CD4-positive, alpha-beta T cell treated with Interleukin-21 for 1 hour (primary cell): ENCODE results near the gene GALNT15.

ENCODE experiments used
- DNase-seq: peaks from one replicate; pipeline ENCODE4 v3.0.0-alpha.2; 2020

Gene GALNT15

GRCh38 chr3:16171009-16171408 is 3.5 kb upstream of the GALNT15 start:
- DNase-seq, result no peak

GRCh38 chr3:16171825-16172224 is 2.7 kb upstream of the GALNT15 start:
- no peak for DNase-seq

DNA sequence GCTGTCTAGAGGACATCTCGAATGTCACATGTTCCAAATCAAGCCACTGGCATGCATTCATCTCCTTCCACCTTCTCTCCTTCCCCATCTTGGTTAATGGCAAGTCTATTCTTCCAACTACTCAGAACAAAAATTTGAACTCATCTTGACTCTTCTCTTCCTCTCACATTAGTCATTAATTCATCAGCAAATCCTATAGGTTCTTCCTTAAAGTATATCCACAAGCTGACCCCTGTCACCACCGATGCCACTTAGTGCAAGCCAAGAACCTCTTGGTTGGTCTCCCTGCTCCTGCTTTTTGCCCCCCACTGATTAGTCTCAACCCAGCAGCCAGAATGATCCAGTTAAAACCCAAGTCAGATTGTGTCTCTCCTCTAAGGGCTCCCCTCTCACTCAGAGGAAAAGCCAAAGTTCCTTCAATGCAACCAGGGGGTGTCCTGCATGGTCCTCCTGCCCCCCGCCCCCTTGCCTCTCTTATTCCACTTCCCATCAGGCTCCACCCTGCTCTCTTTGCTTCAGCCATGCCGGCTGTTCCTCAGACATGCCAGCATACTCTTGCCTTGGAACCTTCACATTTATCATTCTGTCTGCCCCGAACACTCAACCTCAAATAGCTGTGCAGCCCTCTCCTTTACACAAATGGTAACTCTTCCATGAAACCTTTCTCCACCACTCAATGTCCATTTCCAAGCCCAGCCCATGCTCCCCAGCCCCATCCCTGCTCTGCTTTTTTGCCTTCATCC is 1.0 kb upstream of the GALNT15 start:
- no peak for DNase-seq

- DNase-seq, result no peak
Observed at GRCh38 chr3:16174026-16174355, 489 bp upstream of the GALNT15 start.

DNA sequence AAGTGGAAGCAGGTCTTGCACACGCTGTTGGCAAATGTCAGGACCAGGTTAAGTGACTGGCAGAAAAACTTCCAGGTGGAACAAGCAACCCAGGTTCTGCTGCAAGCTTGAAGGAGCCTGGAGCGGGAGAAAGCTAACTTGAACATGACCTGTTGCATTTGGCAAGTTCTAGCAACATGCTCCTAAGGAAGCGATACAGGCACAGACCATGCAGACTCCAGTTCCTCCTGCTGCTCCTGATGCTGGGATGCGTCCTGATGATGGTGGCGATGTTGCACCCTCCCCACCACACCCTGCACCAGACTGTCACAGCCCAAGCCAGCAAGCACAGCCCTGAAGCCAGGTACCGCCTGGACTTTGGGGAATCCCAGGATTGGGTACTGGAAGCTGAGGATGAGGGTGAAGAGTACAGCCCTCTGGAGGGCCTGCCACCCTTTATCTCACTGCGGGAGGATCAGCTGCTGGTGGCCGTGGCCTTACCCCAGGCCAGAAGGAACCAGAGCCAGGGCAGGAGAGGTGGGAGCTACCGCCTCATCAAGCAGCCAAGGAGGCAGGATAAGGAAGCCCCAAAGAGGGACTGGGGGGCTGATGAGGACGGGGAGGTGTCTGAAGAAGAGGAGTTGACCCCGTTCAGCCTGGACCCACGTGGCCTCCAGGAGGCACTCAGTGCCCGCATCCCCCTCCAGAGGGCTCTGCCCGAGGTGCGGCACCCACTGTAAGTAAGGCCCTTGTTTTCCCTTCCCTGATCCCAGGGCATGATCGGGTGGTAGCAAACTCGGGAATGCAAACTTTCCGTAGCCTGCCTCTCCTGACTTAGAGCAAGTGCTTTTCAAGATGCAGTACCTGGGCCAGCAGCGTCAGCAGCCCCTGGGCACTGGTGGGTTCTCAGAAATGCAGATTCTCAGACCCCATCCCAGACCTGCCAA is 759 bp downstream of the GALNT15 start:
- no peak for DNase-seq

- DNase-seq, result no peak
Observed at GRCh38 chr3:16176391-16177030, 2.0 kb downstream of the GALNT15 start.

DNA sequence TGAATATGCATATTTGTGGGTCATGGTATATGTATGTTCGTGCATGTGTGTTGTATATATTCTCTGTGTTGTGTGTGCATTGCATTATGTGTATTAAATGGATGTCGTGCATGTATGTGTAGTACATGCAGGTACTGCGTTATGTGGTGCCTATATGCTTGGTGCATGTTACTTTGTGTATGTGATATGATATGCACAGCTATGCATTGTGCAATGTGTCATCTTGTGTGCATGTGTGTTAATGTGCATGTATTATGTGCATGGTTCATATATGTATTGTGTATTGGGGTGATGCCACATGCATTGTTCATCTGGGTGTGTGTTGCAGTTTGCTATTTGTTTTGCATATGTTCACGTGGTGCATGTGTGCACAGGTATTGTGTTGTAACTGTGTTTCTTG is 2.9 kb downstream of the GALNT15 start:
- DNase-seq, result no peak

DNA sequence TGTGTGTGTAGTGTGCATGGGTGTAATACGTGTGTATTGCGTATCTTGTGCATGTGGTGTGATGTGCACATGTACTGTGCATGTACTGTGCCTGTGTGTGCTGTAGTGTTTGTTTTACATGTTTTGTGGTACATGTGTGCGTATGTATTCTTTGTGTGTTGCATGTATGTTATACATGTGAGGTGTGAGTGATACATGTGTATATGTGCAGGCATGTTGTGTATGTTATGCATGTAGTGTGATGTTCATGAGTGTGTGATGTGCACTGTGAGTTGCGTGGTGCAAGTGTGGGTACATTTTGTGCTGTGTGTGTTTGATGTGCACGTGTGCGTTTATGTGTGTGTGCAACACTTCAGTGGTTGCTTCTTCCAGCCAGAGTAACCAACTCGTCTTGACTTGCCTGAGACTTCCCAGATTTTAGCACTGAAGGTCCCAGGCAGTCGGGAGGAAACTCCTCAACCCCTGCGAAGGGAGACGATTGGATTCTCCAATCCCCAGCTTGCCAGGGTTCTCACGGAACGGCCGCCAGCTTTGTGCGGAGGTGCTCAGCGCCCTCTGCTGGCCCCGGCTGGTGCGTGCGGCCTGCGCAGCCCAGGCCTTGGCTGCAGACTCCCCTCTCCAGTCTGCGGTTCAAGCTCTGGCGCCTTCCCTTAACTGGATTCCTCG is 3.6 kb downstream of the GALNT15 start:
- peak; percentile 46 for DNase-seq

DNA sequence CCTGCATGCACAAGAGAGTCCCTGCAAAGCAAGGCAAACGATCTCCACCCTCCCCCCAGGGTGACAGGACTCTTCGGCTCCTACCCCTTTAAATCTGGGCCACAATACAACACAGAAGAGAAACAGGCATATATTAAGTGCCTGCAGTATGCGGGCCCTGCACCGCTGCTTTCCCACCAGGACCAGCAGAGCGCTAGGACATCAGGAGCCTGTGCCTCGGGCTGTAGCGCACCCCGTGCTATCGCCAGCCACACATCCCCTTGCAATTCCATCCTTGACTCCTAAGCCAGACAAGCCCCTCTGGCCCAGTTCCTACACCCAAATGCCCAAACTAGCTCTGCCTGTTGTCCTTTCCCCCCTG is 4.1 kb downstream of the GALNT15 start:
- no peak for DNase-seq

DNA sequence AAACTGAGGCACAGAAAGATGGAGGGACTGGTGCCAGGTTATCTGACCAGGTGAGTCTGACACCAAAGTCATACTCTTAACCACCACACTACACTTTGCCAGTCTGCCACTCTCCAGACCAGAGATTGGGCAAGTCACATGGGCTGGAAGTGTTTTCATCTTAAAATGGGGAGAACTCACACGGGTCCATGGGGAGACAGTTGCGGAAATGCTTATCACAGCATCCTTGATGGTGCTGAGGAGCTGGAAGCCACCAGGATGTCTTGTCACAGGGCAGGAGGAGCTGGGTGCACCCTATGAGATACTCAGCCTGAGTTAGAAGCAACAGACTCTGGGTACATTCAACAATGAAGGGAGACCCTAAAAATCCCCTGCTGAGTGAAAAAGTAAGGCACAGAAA is 4.8 kb downstream of the GALNT15 start:
- no peak for DNase-seq

DNA sequence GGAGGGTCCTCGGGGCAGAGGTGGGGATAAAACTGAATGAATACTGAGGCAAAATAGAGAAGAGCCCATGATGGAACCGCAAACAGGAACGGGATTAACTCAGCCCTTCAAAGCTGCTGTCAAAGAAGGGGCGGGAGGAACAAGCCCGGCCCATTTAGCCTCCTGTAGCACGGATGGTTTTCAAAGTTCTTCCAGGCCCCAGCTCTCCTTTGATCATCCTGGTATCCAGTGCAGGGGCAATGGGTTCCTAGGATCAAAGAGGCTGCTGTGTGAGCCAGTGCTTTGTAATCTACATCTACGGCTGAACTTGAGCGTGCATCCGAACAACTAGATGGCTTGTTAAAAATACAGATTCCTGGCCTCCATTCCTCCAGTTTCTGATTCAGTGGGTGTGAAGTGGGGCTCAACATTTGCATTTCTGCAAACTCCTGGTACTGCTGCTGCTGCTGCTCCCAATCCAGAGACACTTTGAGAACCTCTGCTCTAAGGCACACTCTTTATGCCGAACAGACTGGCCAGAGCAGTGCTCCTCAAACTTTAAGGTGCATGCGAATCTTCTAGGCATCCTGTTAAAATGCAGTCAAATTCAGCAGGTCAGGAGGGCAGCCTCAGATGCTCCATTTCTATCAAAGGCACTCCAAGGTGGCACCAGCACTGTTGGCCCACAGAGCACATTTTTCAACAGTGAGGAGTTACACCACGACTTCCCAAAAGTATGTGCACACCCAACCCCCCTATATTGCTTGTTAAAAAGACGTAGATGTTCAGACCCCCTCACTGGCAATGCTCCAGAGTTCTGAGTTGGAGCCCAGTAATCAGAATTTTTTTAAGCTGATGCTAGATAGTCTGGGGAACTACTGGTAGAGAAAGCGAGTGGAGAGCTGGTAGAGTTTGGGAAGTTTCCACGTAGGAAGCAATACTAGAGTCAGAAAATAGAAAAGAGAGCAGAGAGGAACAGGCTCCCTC is 5.6 kb downstream of the GALNT15 start:
- DNase-seq, result no peak

- DNase-seq, result no peak
Observed at GRCh38 chr3:16180737-16181134, 6.3 kb downstream of the GALNT15 start.

GRCh38 chr3:16181361-16181760 is 6.9 kb downstream of the GALNT15 start:
- no peak for DNase-seq

GRCh38 chr3:16182183-16182582 is 7.7 kb downstream of the GALNT15 start:
- no peak for DNase-seq

GRCh38 chr3:16182612-16183011 is 8.1 kb downstream of the GALNT15 start:
- no peak for DNase-seq

GRCh38 chr3:16183082-16183481 is 8.6 kb downstream of the GALNT15 start:
- no peak for DNase-seq

GRCh38 chr3:16183601-16184270 is 9.3 kb downstream of the GALNT15 start:
- DNase-seq, result no peak

- DNase-seq, result no peak
Observed at GRCh38 chr3:16186086-16186485, 11.6 kb downstream of the GALNT15 start.

DNA sequence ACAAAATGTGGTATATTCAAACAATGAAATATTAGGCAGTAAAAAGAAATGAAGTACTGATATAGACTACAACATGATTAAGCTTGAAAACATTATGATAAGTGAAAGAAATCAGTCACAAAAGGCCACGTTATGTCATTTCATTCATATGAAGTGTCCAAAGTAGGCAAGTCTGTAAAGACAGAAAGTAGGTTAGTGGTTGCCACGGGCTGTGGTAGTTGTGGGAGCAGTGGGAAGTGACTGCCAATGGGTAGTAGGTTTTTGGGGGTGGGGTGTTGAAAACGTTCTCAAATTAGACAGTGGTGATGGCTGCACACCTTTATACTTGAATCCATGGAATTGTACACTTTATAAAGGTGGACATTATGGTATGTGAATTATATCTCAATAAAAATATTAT is 12.1 kb downstream of the GALNT15 start:
- DNase-seq, result no peak

- DNase-seq, result no peak
Observed at GRCh38 chr3:16187213-16187790, 12.8 kb downstream of the GALNT15 start.

- no peak for DNase-seq
Observed at GRCh38 chr3:16188071-16188470, 13.6 kb downstream of the GALNT15 start.
